ENCODE data around the gene CCDC136.

The CCDC136 gene

GRCh38 chr7:128807191-128807590 lies 15.4 kb downstream of the CCDC136 start:
- no peak for DNase-seq

GRCh38 chr7:128809363-128809762 lies 17.6 kb downstream of the CCDC136 start:
- DNase-seq: no peak

- DNase-seq: peak; percentile 26
These were observed 18.7 kb downstream of the CCDC136 start for GRCh38 chr7:128810473-128810872.

- no peak for DNase-seq
These were observed 19.2 kb downstream of the CCDC136 start for GRCh38 chr7:128810997-128811396.

GRCh38 chr7:128811631-128812430 lies 20.1 kb downstream of the CCDC136 start:
- DNase-seq: no peak

GRCh38 chr7:128812514-128813168 lies 20.9 kb downstream of the CCDC136 start:
- DNase-seq: peak; percentile 10

- DNase-seq: no peak
These were observed 22.7 kb downstream of the CCDC136 start for GRCh38 chr7:128814499-128814898.

- DNase-seq: no peak
These were observed 23.6 kb downstream of the CCDC136 start for GRCh38 chr7:128815289-128815942.

- DNase-seq: no peak
These were observed 26.9 kb downstream of the CCDC136 start for GRCh38 chr7:128818694-128819093.

- no peak for DNase-seq
These were observed 30.0 kb downstream of the CCDC136 start for GRCh38 chr7:128821724-128822123.

GRCh38 chr7:128826512-128826911 lies 34.7 kb downstream of the CCDC136 start:
- no peak for DNase-seq

GRCh38 chr7:128826916-128827247 lies 35.1 kb downstream of the CCDC136 start:
- DNase-seq: no peak

GRCh38 chr7:128827248-128827958 lies 35.6 kb downstream of the CCDC136 start:
- DNase-seq: peak; percentile 90

- DNase-seq: peak; percentile 91
These were observed 36.4 kb downstream of the CCDC136 start for GRCh38 chr7:128827971-128828711.

GRCh38 chr7:128829391-128830166 lies 37.8 kb downstream of the CCDC136 start:
- DNase-seq: peak; percentile 93

- peak; percentile 85 for DNase-seq
These were observed 38.7 kb downstream of the CCDC136 start, which contains the start of gene FLNC for GRCh38 chr7:128830231-128831177. TSS of gene FLNC (plus strand) at chr7:128830406. CDS start at chr7:128830638, 232 bp downstream.

GRCh38 chr7:128831178-128831993 lies 39.6 kb downstream of the CCDC136 start:
- peak; percentile 85 for DNase-seq

GRCh38 chr7:128831994-128832879 lies 40.5 kb downstream of the CCDC136 start:
- DNase-seq: peak; percentile 67

- no peak for DNase-seq
These were observed 41.0 kb downstream of the CCDC136 start for GRCh38 chr7:128832880-128833147.

All from fibroblast of skin of right biceps (primary cell).